Smooth muscle cell (in vitro differentiated cells): ENCODE results near the gene HECTD4. TPM values are rescaled to one million over a fixed set of nuclear protein-coding genes. Genes with fewer than 3 reads are reported as not detected.

Source experiments
- DNase-seq: peaks from one replicate; lab custom pipeline; 2025; ENCODE audit not compliant: unreplicated experiment; lab: John Stamatoyannopoulos, UW
- H2AFZ ChIP-seq: fragments of 200-600 bp; sonication (generic); 2 replicates; pipeline ENCODE4 v1.6.0; 2016; ENCODE audit warnings: antibody characterized with exemption, low read depth, mild to moderate bottlenecking
- H3F3A ChIP-seq: fragments of 200-600 bp; sonication (generic); 2 replicates; pipeline ENCODE4 v1.6.0; 2017; ENCODE audit warnings: antibody characterized with exemption, low read depth
- H3K27ac ChIP-seq: fragments of 200-600 bp; sonication (generic); 2 replicates; pipeline ENCODE4 v1.5.1; 2016; ENCODE audit warnings: low read depth, mild to moderate bottlenecking
- H3K27me3 ChIP-seq: fragments of 200-600 bp; sonication (generic); 2 replicates; pipeline ENCODE4 v1.6.1; 2016; ENCODE audit warnings: low read depth, mild to moderate bottlenecking
- H3K36me3 ChIP-seq: fragments of 200-600 bp; sonication (generic); 2 replicates; pipeline ENCODE4 v1.5.1; 2016; ENCODE audit warnings: low read depth
- H3K4me1 ChIP-seq: fragments of 200-600 bp; sonication (generic); 2 replicates; pipeline ENCODE4 v1.5.1; 2016; ENCODE audit warnings: low read depth
- H3K4me2 ChIP-seq: fragments of 200-600 bp; sonication (generic); 2 replicates; pipeline ENCODE4 v1.6.0; 2016; ENCODE audit warnings: mild to moderate bottlenecking
- H3K4me3 ChIP-seq: fragments of 200-600 bp; sonication (generic); 2 replicates; pipeline ENCODE4 v1.5.1; 2016; ENCODE audit warnings: mild to moderate bottlenecking
- H3K79me2 ChIP-seq: fragments of 200-600 bp; sonication (generic); 2 replicates; pipeline ENCODE4 v1.6.0; 2016; ENCODE audit warnings: low read depth, mild to moderate bottlenecking
- H3K9ac ChIP-seq: fragments of 200-600 bp; sonication (generic); 2 replicates; pipeline ENCODE4 v1.6.0; 2016; ENCODE audit warnings: low read depth
- H3K9me3 ChIP-seq: fragments of 200-600 bp; sonication (generic); replicated peaks from 2 replicates; pipeline ENCODE4 v1.5.1; 2016; ENCODE audit warnings: low read depth
- H4K20me1 ChIP-seq: fragments of 200-600 bp; sonication (generic); 2 replicates; pipeline ENCODE4 v1.6.0; 2016; ENCODE audit warnings: low read depth
- WGBS: methylation state at CpG from one replicate; pipeline ENCODE4 v1.1.7; 2016; ENCODE audit warnings: low lambda C conversion rate; 5-methylcytosine and 5-hydroxymethylcytosine counted together
- polyA plus RNA-seq: library from polyadenylated mRNA; unstranded; fragments of >200 nt; fragmentation: Nextera tagmentation; extraction: Ambion mirVana; gene quantifications from 2 replicates; pipeline ENCODE4 v1.2.1, GENCODE V29; 2016
- total RNA-seq: library from RNA; depleted of rRNA; stranded (reverse); fragments of >200 nt; gene quantifications from 2 replicates; pipeline ENCODE4 v1.2.3, GENCODE V29; 2014
- TF ChIP-seq, protein P1 (sequence below): fragments of 200-600 bp; sonication (generic); IDR thresholded peaks from 2 replicates; pipeline ENCODE4 v1.5.1; 2017; ENCODE audit warnings: borderline replicate concordance, mild to moderate bottlenecking, antibody characterized with exemption; ENCODE audit not compliant: insufficient read depth, poor library complexity, severe bottlenecking

Gene HECTD4, protein sequence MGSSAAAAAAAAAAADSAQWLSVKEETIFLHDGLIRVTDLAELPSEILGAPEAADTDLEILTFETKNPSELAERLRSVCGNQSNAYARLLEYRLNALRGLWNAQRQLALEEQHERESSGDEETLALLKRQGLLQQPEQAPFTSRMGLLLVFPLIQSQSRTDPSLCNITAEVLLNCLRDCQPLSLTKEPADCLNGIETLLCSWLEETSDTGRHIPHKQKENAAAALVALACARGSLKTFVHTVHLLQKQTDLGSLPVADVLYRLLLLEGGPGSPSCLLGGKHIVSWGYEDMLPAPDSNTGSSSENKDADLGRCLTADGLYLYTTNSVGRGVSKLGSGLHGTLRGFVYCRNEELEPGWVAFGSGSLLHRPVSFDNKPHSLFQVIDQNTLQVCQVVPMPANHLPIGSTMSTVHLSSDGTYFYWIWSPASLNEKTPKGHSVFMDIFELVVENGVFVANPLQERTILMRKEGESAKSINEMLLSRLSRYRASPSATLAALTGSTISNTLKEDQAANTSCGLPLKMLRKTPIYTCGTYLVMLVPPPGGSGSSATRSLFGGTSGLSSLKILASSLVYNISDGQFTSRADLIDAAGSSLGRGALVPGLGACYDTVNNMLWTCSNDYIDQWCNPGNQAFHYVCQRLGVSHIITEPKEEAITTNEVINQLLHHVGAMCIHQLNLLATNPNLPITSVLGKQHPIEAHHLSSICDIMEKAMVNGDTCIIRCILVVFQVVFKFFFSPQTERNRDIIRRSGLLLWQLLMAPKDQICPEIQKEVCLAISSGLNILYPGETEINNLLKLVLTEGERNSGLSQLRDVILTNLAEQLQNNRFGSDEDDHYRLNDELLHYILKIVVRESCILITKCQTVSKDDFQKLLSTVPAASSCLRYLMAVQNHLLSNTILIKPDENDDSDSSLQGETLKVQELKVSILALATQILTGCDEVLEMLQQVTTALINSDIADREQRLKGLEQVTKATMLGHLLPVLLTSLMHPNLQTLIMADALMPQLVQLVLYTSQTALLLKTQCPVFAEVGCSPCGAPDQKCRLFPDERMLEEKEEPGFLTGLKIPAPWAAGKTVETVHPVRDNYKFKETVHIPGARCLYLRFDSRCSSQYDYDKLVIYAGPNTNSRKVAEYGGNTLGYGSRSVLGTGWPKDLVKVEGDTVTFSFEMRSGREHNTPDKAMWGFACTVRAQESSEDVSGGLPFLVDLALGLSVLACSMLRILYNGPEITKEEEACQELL (N-terminal part only)
- total RNA-seq (14.7 and 16.9 TPM in 2 replicates), polyA plus RNA-seq (6.6 and 16.4 TPM in 2 replicates)

DNA sequence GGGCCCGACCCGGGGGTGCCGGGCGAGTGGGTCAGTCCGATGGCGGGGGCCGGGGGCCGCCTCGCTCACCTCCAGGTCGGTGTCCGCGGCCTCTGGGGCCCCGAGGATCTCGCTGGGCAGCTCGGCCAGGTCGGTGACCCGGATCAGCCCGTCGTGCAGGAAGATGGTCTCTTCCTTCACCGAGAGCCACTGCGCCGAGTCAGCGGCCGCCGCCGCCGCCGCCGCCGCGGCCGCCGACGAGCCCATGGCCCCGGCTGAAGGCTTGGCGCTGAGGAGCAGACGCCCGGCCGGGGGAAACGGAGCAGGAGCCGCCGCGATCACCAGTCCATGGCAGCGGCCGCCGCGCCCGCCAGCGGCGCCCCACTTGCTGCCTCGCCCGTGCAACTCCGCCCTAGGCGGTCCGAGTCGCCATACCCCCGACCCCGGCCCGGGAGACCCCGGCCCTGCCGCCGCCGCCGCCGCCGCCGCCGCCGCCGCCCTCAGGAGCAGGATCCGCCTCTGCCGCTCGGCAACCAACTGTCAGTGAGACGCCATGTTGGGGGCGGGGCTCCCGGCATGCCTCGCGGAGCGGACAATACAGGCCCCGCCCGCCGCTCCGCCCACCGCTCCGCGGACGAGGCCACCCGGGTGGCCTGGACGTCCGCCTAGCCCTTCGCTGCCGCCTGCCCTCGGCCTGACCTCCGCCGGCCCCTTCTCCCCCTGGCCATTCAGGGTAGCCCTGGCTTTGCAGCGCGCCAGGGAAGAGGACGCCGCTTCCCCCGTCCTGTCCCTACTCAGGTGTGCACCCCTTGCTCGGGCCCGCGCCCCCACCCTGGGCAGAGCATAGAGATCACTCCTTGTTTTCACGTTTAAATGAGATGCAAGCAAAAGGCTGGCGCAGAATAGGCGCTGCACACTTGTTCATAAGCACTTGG lies at the start of gene HECTD4:
Gene HECTD4 (minus strand): TSS at position 549 of the 914 bp plus-strand sequence. CDS start 303 bp downstream, at position 246.
- WGBS: 4% methylated on average over 43 of the region's 106 CpGs

GRCh38 chr12:112431965-112432364 lies 49.7 kb upstream of the HECTD4 start:
- H3K36me3 ChIP-seq: no peaks in the 10 kb centered on the region
- WGBS: 98% methylated on average over 3 of the region's 3 CpGs
- no peaks in the 10 kb centered on the region for H3K9me3 ChIP-seq
- DNase-seq: no peak
- H3K79me2 ChIP-seq: peaks cover 98% of the 10 kb centered on the region
- TF ChIP-seq, protein P1, sequence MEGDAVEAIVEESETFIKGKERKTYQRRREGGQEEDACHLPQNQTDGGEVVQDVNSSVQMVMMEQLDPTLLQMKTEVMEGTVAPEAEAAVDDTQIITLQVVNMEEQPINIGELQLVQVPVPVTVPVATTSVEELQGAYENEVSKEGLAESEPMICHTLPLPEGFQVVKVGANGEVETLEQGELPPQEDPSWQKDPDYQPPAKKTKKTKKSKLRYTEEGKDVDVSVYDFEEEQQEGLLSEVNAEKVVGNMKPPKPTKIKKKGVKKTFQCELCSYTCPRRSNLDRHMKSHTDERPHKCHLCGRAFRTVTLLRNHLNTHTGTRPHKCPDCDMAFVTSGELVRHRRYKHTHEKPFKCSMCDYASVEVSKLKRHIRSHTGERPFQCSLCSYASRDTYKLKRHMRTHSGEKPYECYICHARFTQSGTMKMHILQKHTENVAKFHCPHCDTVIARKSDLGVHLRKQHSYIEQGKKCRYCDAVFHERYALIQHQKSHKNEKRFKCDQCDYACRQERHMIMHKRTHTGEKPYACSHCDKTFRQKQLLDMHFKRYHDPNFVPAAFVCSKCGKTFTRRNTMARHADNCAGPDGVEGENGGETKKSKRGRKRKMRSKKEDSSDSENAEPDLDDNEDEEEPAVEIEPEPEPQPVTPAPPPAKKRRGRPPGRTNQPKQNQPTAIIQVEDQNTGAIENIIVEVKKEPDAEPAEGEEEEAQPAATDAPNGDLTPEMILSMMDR: no peak
- no peak overlapping the region for H3K9ac ChIP-seq
- H3K27ac ChIP-seq: no peak overlapping the region
- H4K20me1 ChIP-seq: peaks cover 96% of the 10 kb centered on the region
- no peak overlapping the region for H3K4me2 ChIP-seq
- H3K4me1 ChIP-seq: no peaks in the 10 kb centered on the region
- H2AFZ ChIP-seq: no peak overlapping the region
- no peaks in the 10 kb centered on the region for H3K27me3 ChIP-seq
- H3K4me3 ChIP-seq: no peak overlapping the region
- H3F3A ChIP-seq: no peaks in the 10 kb centered on the region

More for the DNA sequence above, at the start of gene HECTD4:
- Histone ChIP-seq H3K9ac (peak within 1 kb of the TSS; percentile 36), H3K4me2 (peak within 1 kb of the TSS; percentile 92), H3K79me2 (peaks cover 47% of the 10 kb centered on the region), H3F3A (no peaks in the 10 kb centered on the region), H2AFZ (peak within 1 kb of the TSS; percentile 98), H3K27me3 (no peaks in the 10 kb centered on the region), H3K9me3 (no peaks in the 10 kb centered on the region), H3K4me1 (no peaks in the 10 kb centered on the region), H3K4me3 (peak within 1 kb of the TSS; percentile 71), H3K36me3 (no peaks in the 10 kb centered on the region), H3K27ac (peak within 1 kb of the TSS; percentile 42), H4K20me1 (peaks cover 39% of the 10 kb centered on the region)
- TF ChIP-seq, protein P1: no peak
- peak; percentile 82 for DNase-seq

GRCh38 chr12:112430929-112431328 lies 48.7 kb upstream of the HECTD4 start:
- H4K20me1 ChIP-seq: peaks cover 96% of the 10 kb centered on the region
- H3K36me3 ChIP-seq: no peaks in the 10 kb centered on the region
- peaks cover 98% of the 10 kb centered on the region for H3K79me2 ChIP-seq
- no peak overlapping the region for H3K4me3 ChIP-seq
- 95% methylated on average over 5 of the region's 5 CpGs for WGBS
- no peaks in the 10 kb centered on the region for H3K4me1 ChIP-seq
- no peak overlapping the region for H3K4me2 ChIP-seq
- TF ChIP-seq, protein P1: no peak
- no peak overlapping the region for H3K27ac ChIP-seq
- H3K9ac ChIP-seq: no peak overlapping the region
- no peak for DNase-seq
- no peaks in the 10 kb centered on the region for H3K9me3 ChIP-seq
- no peak overlapping the region for H2AFZ ChIP-seq
- H3K27me3 ChIP-seq: no peaks in the 10 kb centered on the region
- no peaks in the 10 kb centered on the region for H3F3A ChIP-seq
